Ureter (tissue), 1 donor: Measurements from ENCODE around the gene EED. TPM values are rescaled to one million over a fixed set of nuclear protein-coding genes. Genes with fewer than 3 reads are reported as not detected.
"Not testable (repeated sequence)": the region's sequence is repeated elsewhere in the genome, so short reads cannot be mapped to it uniquely, and the experiment has no call there.

ENCODE experiments used
- DNase-seq: peaks from one replicate; pipeline ENCODE4 v3.0.0-alpha.2; 2020; ENCODE audit warnings: low spot score
- total RNA-seq: library from RNA; stranded (reverse); gene quantifications from one replicate; pipeline ENCODE4 v1.2.4, GENCODE V29; 2023
- donor health status: DM: yes; HTN: yes; CAD: no.

Gene EED
- total RNA-seq, 1 donor from 2014 or later, result 26.7 TPM

DNA sequence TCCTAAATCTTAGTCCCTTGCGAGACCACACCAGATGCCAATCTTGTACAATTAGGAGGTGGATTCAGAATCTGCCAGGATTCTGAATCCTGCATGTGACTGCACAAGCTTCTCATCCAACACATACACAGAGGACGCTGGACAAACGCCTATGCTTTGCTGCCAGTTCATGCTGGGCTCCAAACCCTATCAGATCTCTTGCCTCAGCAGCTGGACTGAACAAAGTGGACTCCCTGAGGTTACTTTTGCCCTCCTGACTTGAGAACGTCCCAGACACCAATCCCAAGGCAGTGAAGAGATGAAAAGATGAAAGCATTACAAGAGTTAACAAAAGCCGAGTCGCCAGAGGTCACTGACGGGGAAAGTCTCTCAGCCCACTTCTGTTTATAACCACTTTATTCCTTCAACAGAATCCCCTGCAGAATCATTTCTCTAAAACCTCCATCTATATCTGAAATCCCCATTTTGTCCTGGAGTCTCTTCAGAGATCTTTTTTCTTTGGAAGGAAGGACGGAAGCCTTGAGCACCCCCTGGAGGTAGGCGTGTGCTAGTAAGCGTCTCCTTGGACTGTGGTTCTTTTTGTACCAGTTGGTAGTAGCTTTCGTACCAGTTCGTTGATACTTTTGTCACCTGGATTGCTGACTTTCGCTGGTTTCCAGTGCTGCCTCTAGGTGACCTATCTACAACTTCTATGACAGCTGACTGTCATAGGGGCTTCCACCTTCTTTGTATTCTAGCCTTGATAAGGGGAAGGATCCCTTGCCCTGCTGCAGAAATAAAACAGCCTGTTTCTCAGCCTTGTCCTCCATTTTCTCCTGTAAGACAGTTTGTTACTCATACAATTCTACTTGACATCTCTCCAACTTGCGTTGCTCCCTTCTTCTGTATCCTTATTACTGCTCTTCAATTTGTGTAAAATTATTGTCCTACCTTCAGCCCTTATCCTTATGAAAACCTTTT lies 26.1 kb upstream of the EED start:
- DNase-seq, result peak; percentile 75

DNA sequence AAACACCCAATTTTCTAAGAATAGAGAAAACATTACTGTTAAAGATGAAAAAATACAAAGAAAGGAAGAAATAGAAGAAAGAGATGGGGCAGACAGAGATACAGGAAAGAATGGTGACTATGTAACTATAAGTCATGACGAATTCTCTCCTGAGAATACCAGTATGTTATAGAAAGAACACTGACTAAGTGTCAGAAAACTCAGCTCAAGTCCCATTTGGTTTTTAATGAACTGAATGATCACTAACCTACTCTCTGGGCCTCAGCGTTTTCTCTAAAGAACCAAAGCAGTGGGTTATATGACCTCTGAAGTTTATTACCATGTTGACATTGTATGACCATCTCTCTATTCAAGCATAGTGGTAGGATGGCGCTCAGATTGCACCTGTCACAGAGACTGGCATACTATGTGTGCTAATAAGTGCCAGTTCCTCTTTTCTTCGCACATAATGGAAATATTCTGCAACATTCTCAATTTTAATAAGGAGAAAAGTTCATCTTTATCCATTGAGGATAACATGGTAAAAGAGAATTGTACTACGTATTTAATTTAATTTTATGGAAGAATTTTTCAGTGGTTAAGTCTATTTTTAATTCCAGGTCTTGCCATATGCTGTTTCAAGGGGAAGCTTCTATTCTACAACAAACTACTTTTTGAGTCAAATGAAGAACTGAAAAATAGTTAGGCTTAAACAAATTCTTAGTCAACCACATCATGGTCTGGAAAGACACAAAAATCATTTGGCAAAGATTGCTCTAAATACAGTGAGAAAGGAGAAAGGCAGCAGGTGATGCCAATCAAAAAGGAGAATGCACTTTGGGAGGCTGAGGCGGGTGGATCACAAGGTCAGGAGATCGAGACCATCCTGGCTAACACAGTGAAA lies 25.0 kb upstream of the EED start:
- no peak for DNase-seq

DNA sequence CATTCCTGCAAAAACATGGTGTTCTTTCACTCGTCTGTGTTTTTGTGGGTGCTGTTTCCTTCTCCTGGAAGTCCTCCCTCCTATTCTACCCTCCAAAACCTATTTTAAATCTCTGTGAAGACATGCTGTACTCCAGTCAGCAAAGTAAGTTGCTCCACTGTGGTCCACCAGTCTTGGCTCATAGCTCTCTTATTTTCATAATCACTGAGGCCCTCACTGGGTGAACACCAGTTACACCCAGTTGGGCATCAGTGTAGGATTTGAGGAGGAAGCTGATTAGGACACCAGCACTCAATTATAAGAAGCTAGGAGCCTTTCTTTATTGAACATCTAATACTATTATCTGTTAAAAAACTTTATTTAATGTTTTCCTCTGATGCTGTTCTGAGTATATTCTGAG lies 23.9 kb upstream of the EED start:
- no peak for DNase-seq

DNA sequence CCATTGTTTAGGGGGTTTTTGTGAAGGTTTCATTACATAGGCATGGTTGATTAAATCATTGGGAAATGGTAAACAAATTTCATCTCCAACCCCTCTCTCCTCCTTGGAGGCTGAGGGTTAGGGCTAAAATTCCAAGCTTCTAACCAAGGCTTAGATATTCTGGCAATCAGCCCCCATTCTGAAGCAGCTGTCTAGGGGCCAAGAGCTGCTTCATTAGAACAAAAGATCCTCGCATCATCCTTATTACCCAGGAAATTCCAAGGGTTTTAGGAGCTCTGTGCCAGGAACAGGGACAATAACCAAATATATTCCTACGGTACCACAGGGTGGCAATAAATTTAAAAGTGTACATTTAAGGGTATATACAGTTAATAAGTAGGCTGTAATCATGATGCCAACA lies 22.5 kb upstream of the EED start:
- no peak for DNase-seq

DNA sequence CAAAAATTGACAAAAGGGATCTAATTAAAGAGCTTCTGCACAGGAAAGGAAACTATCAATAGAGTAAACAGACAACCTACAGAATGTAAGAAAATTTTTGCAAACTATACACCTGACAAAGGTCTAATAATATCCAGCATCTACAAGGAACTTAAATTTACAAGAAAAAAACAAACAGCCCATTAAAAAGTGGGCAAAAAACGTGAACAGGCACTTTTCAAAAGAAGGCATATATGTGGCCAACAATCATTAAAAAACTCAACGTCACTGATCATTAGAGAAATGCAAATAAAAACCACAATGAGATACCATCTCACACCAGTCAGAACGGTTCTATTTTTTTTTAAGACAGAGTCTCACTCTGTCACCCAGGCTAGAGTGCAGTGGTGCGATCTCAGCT lies 20.0 kb upstream of the EED start:
- not testable (repeated sequence) for DNase-seq

DNA sequence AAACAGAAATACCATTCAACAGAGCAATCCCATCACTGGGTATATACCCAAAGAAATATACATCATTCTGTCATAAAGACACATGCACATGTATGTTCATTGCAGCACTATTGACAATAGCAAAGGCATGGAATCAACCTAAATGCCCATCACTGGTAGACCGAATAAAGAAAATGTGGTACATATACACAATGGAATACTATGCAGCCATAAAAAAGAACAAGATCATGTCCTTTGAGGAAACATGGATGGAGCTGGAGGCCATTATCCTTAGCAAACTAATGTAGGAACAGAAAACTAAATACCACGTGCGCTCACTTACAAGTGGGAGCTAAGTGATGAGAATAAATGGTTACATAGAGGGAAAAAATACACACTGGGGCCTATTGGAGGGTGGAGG lies 19.2 kb upstream of the EED start:
- not testable (repeated sequence) for DNase-seq

DNA sequence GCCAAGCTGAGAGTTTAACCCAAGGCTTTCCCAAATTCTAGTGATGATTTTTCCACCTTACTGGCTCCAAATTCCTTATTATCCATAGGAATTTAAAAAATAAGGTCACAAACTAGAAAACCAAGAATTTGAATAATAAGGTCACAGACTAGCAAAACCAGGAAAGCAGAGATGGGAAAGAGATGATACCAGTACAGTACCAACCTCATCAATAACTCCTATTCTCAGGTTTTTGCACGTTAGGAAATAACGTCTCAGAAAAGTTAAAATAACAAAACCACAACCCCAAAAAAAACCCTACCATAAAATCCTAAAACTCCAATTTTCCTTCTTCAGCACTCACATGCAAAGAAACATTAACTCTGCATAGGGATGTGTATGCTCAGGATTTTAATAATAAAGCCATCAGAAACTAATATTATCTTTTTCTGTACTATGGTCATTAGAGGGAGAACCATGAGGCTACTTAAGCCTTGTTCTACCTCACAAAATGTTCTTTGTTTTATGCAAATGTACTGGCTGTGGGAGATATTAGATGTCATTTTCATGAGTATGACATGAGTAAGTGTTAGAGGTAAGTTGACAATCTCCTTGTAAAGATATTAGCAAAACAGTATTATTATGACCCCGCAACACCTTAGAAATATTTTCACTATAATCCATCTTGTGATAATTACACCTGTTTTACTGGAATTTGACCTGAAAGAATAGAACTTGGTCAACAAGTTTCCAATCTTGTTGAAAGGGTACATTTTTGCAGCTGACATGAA lies 16.1 kb upstream of the EED start:
- DNase-seq, result no peak

DNA sequence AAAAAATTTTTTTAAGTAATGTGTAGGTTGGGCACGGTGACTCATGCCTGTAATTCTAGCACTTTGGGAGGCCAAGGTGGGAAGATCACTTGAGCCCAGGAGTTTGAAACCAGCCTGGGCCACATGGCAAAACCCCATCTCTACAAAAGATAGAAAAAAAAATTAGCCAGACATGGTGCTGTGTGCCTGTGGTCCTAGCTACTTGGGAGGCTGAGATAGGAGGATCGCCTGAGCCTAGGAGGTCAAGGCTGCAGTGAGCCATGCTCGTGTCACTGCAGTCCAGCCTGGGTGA lies 15.6 kb upstream of the EED start:
- DNase-seq, result not testable (repeated sequence)

DNA sequence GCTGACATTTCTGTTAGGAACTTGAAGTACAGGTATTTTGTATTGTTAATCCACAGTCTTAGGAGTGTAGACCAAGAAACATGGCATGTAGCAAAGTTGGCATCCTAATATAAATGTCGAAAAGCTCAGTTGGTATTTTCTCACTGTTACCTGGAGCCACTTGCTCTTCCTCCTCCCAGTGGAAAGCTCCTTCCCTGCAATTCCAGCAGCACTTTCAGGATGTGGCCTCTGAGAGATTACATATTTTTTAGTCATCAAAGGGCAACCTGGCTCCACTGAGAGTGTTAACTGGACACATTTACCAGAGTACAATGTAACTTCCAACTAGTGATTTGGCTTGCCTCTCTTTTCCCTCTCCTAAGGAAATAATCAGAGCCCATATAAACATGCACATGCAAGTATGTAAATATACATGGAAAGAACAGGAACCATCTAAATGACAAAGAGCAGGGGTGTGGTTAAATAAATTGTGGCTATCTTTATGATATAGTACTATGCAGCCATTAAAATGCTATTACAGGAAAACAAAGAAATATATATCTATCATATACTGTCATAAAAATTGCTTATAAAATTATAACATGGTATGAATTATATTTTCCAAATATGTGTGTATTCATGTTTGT lies 14.3 kb upstream of the EED start:
- no peak for DNase-seq

DNA sequence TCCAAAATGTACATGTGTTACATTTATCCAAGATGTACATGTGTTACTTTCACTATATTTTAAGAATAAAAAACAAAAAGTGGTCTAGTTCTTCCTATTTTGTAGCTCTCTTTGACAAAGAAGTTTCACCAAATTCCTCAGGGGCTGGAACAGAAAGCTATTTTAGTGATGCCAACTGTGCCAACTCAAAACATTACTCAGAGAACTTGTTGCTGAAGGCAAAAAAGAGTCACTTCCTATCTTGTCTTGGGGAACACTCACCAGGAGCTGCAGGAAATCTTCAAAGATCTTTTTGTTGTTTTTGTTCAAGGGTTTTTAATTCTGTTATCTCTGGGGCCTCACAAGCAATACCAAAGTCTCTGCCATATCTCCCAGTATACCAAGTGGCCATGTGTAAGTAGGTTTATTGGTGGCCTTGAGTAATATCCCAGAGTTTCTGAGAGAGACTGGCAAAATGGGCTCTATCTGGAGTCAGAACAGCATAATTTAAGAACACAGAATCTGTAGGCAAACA lies 13.6 kb upstream of the EED start:
- no peak for DNase-seq

DNA sequence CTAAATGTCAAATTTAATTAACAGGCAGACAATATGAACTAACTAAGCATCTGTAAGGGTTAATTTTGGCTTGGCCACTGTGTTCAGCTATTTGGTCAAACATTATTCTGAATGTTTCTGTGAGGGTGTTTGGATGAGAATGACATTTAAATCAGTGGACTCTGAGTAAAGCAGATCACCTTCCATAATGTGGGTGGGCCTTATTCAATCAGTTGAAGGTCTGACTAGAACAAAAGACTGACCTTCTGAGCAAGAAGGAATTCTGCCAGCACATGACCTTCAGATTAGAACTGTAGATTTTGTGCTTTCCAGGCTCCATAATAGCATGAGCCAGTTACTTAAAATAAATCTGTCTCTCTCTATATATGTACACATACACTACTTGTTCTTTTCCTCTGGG lies 12.0 kb upstream of the EED start:
- DNase-seq, result no peak

DNA sequence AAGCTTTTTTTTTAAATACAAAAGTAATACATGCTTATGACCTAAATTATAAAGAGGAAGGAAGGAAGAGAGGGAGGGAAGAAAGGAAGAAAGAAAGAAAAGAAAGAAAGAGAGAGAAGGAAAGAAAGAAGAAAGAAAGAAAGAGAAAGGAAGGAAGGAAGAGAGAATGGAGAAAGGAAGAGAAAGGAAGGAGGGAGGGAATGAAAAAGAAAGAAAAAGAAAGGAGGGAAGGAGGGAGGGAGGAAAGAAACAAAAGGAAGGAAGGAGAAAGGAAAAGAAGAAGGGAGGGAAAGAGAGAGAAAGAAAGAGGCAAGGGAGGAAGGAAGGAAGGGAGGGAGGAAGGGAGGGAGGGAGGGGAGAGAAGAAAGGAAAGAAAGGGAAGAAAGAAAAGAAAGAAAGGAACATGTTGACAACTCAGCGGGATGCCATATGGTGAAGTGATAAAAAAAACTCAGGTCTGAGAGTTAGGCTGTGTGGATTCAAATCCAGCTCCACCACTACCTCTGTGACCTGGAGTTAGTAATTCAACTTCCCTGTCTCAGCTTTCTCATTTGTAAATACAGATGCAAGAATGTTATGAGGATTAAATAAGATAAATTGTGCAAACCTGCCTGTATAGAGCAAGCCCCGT lies 9.6 kb upstream of the EED start:
- no peak for DNase-seq

DNA sequence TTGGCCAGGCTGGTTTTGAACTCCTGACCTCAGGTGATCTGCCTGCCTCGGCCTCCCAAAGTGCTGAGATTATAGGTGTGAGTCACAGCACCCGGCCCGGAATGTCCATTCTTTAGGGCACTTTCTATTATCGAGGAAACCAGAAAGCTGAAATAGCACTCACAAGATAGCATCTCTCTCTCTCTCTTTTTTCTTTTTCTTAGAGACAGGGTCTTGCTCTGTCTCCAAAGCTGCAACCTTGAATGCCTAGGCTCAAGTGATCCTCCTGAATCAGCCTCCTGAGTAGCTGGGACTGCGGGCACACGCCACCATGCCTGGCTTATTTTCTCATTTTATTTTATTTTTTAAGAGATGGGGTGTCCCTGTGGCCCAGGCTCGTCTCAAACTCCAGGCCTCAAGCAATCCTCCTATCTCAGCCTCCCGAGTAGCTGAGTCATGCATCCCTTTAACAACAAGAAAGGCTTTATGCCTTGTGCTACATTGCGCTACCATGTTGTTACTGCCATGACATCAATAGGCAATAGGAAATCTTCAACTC lies 7.2 kb upstream of the EED start:
- DNase-seq, result no peak

DNA sequence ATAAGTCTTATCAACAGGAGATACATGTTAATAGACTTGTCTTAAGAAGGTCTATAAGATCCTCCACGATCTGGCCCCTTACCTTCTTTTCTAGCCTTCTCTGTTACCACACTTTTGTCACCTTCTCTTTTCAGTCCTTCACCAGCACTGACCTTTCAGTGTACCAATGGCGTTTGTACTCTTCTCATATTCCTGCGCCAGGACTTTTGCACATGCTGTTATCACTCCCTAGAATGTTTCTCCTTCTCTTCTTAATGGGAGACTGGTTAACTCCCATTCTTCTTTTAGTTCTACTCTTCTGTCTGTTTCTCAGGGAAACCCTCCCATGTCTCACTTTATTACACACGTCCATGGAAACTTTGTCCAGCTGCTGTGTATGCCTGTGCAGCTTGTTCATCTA lies 4.4 kb upstream of the EED start:
- DNase-seq, result no peak

DNA sequence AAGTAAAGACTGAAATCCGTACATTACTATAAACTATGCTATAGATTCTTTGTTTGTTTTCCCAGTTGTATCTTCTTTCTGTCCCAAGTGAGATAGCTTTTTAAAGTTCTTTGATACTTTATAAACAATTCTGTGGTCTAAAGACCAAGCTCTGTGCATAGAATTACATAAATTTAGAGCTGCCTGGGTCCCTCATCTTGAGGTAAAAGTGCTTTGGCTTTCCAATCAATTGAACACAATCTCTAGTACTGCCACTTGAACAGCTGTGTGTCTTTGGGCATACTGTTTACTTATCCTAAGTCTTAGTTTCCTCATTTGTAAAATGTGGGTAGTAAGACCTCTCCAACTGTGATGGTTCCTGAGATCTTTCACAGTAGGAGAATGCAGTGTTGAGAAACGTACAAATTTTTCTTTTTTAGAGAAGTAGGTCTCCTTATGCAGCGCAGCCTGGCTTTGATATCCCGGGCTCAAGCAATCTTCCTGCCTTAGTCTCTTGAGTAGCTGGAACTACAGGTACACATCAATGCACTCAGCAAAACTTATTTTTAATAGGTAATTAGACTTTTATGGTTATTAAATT lies 2.5 kb upstream of the EED start:
- no peak for DNase-seq

DNA sequence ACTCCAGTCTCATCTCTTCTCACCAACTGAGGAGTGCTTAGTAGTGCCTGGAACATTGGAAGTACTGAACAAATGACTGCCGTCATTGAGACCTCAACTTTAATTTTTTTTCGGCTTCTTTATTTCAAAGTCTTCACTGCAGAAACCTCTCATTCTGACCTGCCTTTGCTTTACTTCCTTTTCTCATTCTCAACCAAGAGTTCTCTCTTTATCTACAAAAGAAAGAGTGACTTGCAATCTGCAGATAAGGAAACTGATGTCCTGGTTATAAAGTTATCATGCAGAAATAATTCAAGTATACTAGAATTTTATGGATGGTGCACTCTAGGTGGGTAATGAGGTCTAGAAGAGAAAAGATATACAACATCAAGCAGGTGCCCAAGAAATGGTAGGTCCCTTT lies 1.2 kb upstream of the EED start:
- no peak for DNase-seq

DNA sequence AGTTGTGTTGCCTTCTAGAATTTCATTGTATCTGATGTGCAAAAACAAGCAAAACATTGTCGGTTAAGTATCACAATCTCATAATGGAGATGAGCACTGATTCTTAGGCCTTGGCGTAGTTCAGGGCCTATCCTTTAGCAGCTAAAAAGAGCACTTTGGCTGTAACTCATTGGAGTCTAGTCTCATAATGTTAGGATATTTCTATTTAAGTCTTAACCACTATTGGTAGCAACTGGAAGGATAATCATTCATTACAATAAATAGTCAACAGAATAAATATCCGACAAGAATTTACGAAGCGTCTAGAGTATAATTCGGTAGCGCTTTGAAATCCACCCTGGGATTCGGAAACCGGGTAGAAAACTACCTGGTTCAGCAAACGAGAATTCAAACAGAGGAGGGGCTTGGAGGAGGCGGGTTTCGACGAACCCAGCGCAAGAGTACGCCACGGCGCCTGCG lies 461 bp upstream of the EED start:
- peak; percentile 90 for DNase-seq

DNA sequence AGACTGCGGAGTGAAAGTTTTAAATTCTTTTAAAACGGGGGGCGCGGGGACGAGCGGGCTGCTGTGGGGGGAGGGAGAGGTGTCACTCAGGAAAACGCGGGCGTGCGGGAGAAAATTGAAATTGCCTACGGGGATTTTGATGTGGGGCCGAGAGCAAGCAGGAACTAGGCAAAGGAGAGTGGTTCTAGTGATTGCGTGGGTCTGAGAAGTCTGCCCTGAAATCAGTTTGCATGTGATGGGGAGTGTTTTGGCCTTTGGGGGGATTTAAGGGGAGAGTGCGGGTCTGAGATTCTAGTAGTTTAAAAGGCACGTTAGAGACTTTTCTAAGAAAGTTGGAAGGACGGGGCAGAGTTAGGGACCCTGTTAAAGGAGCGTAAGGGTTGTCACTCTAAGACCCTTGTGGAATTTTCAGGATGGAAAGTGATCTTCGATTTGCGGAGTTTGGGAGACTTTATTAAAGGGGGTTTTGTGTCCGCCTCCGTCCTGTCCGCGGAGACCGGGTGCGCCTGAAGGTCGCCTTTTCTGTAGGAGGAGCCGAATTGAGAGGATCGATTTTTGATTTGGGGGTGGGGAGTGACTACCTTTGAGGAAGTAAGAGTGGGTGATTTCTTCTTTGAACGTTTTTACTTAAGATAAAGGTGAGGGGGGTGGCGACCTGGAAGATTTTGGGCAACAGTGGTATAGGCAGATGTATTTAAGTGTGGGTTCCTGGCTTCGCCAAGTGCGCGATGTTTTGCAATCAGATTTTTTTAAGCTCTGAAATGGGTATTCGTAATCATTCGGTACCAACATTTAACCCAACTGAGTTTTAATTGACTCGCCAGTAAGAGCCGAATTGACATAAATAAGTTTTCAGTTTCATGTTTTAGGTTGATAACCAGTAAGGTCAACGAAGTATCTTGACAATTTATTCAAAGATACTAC lies 1.1 kb downstream of the EED start:
- DNase-seq, result no peak

DNA sequence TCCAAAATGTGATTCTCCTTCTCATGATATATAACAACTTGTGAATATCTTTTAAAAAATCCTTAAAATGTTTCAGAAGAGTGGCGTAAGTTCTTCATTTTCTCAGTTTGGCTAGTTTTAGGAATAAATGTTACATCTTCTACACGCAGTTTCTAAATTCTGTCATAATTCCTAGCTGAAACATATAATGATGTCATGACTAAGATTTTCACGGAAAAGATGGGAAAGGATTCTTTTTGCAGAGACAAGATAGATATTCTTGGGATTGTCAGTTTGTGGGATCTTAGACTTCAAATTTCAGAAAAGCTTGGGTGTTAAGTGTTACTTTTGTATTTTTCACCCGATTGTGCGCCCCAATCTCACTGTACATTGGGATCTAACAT lies 1.7 kb downstream of the EED start:
- no peak for DNase-seq
